ENCODE data around the gene IRX2. TPM values are rescaled to one million over a fixed set of nuclear protein-coding genes. Genes with fewer than 3 reads are reported as not detected.

IRX2 gene
- total RNA-seq, 1 donor from 2014 or later: 3.7 TPM

DNA sequence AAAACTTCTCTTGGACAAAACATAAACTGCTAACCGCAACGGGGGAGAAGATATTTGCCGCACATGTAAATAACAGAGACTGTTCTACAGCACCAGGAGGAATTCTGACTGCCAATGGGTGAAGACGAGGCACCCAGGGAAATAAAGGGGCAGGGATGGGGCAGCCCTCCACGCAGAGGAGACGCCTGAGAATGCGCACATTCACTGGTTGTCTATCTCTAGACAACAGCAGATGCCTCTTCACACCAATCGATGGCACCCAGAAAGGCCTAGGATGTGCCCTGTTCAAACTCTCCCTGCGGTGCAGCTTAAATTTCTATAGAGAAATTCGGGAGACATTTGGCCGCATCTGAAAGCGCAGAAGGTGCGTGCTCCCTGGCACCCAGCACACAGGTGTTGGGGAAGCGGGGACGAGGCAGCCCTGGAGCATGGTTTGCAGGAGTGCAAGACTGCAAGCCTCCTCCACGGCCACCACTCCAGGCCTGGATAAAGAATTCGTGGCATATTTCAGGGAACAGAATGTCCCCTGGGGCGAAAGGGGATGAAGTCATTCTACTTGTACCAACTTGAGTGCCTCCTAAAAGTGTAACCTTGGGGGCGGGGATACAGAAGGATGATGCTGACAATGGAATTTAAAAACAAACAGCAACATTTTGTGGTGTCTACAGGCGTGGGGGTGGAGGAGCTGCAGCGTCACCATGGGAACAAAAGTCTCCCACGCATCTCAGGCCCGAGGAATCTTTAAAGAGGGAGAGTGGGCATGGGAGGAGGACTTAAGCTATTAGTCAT is 6.3 kb upstream of the IRX2 start:
- Histone ChIP-seq H3K9me3 (no peaks in the 10 kb centered on the region), H3K4me1 (peaks cover 36% of the 10 kb centered on the region), H3K36me3 (no peaks in the 10 kb centered on the region), H3K27ac (no peak overlapping the region), H3K4me3 (no peak overlapping the region), H3K27me3 (peaks cover 6% of the 10 kb centered on the region)
- intact Hi-C loops (cut with DNase I): no loop called here
- peak in 1 of 2 donors; percentile 55 for DNase-seq (ENCODE audit: extremely low spot score in 2 of 2)
- TF ChIP-seq, protein P1, sequence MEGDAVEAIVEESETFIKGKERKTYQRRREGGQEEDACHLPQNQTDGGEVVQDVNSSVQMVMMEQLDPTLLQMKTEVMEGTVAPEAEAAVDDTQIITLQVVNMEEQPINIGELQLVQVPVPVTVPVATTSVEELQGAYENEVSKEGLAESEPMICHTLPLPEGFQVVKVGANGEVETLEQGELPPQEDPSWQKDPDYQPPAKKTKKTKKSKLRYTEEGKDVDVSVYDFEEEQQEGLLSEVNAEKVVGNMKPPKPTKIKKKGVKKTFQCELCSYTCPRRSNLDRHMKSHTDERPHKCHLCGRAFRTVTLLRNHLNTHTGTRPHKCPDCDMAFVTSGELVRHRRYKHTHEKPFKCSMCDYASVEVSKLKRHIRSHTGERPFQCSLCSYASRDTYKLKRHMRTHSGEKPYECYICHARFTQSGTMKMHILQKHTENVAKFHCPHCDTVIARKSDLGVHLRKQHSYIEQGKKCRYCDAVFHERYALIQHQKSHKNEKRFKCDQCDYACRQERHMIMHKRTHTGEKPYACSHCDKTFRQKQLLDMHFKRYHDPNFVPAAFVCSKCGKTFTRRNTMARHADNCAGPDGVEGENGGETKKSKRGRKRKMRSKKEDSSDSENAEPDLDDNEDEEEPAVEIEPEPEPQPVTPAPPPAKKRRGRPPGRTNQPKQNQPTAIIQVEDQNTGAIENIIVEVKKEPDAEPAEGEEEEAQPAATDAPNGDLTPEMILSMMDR (IDR thresholded peaks at IDR 0.05): no peak
- no peak for TF ChIP-seq POLR2AphosphoS5 (IDR thresholded peaks at IDR 0.05; ENCODE audit: insufficient read depth in 1 of 2, low read depth in 1 of 2)
- TF ChIP-seq POLR2A (IDR thresholded peaks at IDR 0.05): no peak

DNA sequence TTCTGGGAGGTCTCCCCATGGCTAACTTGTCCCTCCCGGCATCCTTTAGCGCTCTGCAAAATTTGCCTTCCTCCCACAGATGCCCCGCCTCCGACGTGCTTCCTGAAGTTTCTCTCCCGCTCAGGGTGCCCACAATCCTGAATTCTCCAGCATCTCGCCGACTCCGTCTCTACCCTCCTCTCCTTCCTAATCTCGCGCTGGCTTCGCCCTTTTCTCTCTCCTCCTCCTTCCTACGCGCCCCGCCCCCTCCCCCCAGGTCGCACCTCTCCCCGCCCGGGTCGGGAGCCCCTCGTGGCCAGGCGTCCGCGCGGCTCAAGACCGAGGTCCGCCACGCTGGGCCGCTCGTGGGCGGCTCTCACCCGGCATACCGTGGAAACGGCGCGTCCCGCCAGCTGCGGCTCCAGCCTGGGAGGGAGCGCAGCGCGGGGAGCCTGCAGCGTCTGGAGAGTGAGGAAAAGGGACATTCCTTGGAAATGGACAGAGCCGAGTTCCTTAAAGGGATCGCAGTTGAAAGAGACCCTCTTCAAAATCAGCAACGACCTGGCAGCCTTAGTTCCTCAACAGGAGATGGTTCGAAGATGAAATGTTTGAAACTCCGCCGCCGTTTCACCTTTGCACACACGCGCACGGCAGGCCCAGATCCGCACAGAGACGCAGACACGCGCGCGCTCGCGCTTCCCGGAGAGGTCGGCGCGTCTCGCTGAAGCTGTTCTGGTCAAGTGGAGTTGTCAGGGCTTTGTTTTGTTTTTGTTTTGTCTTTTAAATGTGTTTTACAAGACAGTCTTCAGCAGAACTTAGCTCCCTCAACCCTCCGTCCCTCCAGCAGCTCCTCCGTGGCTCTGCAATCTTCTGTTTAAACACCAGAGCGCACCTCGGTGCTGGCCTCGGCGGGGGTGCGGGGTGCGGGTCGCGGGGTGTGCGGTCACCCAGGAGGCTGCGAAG is 5.0 kb upstream of the IRX2 start:
- no peaks in the 10 kb centered on the region for H3K36me3 ChIP-seq
- H3K27me3 ChIP-seq: peaks cover 6% of the 10 kb centered on the region
- peak overlapping the region; percentile 29 to 32 for H3K4me3 ChIP-seq
- TF ChIP-seq, protein P1 (IDR thresholded peaks at IDR 0.05): no peak
- TF ChIP-seq POLR2AphosphoS5 (IDR thresholded peaks at IDR 0.05; ENCODE audit: insufficient read depth in 1 of 2, low read depth in 1 of 2): no peak
- no peaks in the 10 kb centered on the region for H3K9me3 ChIP-seq
- intact Hi-C loops (cut with DNase I): no loop called here
- no peak for DNase-seq (ENCODE audit: extremely low spot score in 2 of 2)
- peaks cover 45% of the 10 kb centered on the region for H3K4me1 ChIP-seq
- no peak overlapping the region for H3K27ac ChIP-seq

DNA sequence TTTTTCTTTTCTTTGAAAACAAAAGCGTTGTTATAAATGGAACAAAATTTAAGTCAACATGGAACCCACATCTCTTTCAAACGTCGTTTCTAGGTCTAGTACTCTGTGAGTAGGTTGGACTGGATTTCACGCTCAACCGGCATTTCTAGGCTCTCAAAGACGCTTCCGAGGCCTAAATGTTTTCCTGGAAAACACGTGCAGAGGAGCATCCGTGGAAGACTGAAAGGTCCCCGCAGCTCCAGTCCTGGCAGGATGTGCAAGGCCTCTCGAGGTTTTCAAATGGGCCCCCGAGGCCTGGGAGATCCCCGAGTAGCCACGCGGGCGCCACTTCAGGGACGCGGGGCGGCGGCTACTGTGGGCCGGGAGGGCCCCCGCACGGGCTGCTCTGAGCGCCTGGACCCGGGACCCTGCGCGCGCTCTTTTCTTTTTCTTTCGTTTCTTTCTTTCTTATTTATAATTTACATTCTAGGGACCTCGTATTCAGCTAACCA is 4.2 kb upstream of the IRX2 start:
- peak in 1 of 2 donors; percentile 60 for DNase-seq (ENCODE audit: extremely low spot score in 2 of 2)
- TF ChIP-seq POLR2A (IDR thresholded peaks at IDR 0.05) (no peak), POLR2AphosphoS5 (IDR thresholded peaks at IDR 0.05; ENCODE audit: insufficient read depth in 1 of 2, low read depth in 1 of 2) (no peak)
- TF ChIP-seq, protein P1 (IDR thresholded peaks at IDR 0.05): no peak
- no peaks in the 10 kb centered on the region for H3K9me3 ChIP-seq
- intact Hi-C loops (cut with DNase I): no loop called here
- H3K27me3 ChIP-seq: peaks cover 6% of the 10 kb centered on the region
- peaks cover 45% of the 10 kb centered on the region for H3K4me1 ChIP-seq
- peak overlapping the region; percentile 29 to 32 for H3K4me3 ChIP-seq
- H3K36me3 ChIP-seq: no peaks in the 10 kb centered on the region
- H3K27ac ChIP-seq: no peak overlapping the region

DNA sequence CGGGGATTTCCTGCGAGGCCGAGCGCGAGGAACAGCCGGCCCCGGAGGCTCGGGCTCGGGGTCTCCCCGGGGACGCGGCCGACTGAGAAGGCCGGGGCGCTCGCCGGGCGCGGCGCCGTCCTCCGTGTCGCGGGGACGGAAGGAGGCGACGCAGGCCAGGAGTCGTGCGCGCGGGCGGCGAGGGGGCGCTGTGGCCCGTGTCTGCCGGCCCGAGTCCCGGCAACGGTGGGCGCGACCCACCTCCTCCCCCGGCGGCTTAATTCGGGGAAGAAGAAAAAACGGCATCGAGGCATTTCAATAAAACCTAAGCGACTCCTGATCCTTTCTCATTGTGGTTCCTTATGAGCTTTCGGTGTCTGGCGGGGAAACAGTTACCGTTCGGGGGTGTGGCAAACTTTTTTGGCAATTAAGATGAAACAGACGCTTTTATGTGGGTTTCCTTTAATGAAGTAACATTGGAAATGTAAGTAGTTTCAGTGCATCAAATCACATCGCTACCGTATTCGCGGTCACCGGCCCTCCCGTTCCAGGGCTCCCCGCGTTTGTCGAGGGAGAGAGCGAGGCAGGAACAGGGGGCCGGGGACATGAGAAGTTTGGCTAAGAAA is 3.7 kb upstream of the IRX2 start:
- Histone ChIP-seq H3K9me3 (no peaks in the 10 kb centered on the region), H3K27me3 (peaks cover 6% of the 10 kb centered on the region), H3K36me3 (no peaks in the 10 kb centered on the region), H3K4me3 (no peak overlapping the region), H3K4me1 (peaks cover 51% of the 10 kb centered on the region), H3K27ac (no peak overlapping the region)
- TF ChIP-seq, protein P1 (IDR thresholded peaks at IDR 0.05): no peak
- TF ChIP-seq POLR2A (IDR thresholded peaks at IDR 0.05): no peak
- TF ChIP-seq POLR2AphosphoS5 (IDR thresholded peaks at IDR 0.05; ENCODE audit: insufficient read depth in 1 of 2, low read depth in 1 of 2): no peak
- intact Hi-C loops (cut with DNase I): no loop called here
- DNase-seq (ENCODE audit: extremely low spot score in 2 of 2): no peak

All from vagina (tissue), 2 donors.